NCI-H460 (cell line): Measurements from ENCODE around the gene CAMK2G. TPM values are rescaled to one million over a fixed set of nuclear protein-coding genes. Genes with fewer than 3 reads are reported as not detected.
"Not testable (repeated sequence)": the region's sequence is repeated elsewhere in the genome, so short reads cannot be mapped to it uniquely, and the experiment has no call there.

Experiments used
- DNase-seq: peaks from one replicate; pipeline ENCODE4 v3.0.0-alpha.2; 2016; ENCODE audit warnings: low read depth; ENCODE audit errors: extremely low read depth
- total RNA-seq: library from RNA; depleted of rRNA; stranded (reverse); fragments of >200 nt; shearing (Covaris generic); gene quantifications from 2 replicates; pipeline ENCODE4 v1.2.3, GENCODE V29; 2014

Gene CAMK2G
- total RNA-seq, 1 experiment from 2014 or later = 16.7 TPM

DNA sequence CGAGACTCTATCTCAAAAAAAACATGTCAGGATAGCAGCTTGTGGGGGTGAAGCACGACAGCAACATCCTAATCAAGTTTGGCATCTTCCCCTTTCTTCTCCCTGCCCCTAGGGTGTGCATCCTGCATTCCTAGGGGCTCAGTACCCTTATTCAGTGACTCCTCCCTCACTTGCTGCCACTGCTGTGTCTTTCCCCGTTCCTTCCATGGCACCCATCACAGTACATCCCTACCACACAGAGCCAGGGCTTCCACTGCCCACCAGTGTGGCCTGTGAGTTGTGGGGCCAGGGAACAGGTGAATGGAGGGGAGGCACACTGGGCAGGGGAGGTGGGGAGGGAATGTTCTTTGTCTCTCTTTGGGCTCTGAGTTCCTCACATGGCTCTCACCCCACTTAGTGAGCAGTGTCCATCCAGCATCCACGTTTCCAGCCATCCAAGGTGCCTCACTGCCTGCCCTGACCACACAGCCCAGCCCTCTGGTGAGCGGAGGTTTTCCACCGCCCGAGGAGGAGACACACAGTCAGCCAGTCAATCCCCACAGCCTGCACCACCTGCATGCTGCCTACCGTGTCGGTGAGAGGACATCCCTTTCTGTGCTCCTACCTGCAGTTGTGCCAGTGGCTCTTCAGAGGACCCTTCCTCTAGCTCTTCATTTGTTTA is 74.3 kb downstream of the CAMK2G start:
- DNase-seq = no peak

- DNase-seq = no peak
These were observed 75.3 kb downstream of the CAMK2G start for GRCh38 chr10:73798927-73799560.

DNA sequence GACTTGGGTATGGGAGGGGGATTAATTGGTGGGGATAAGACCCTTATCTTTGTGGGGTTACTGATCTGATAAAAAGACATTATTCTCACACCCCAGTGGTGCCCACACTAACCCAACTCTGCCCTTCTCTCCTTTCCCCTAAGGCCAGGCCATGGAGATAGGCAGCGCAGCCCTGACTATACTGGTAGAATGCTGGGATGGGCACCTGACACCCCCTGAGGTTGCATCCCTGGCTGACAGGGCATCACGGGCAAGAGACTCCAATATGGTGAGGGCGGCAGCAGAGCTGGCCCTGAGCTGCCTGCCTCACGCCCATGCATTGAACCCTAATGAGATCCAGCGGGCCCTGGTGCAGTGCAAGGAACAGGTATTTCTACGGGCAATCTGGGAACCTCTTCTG is 76.3 kb downstream of the CAMK2G start:
- no peak for DNase-seq

GRCh38 chr10:73797324-73798025 is 76.9 kb downstream of the CAMK2G start:
- no peak for DNase-seq

DNA sequence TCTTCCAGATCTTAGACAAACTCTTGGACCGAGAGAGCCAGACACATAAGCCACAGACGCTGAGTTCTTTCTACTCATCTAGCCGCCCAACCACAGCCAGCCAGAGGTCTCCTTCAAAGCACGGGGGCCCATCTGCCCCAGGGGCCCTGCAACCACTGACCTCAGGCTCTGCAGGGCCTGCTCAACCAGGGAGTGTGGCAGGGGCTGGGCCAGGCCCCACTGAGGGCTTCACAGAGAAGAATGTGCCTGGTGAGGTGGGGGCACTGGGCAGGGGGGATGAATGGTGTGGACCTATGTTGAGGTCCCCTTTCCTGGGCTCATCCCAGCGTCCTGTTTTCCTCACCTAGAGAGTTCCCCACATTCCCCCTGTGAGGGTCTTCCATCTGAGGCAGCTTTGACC is 77.6 kb downstream of the CAMK2G start:
- DNase-seq = no peak

- not testable (repeated sequence) for DNase-seq
These were observed 78.3 kb downstream of the CAMK2G start for GRCh38 chr10:73796035-73796434.

- not testable (repeated sequence) for DNase-seq
These were observed 78.9 kb downstream of the CAMK2G start for GRCh38 chr10:73795491-73795890.

DNA sequence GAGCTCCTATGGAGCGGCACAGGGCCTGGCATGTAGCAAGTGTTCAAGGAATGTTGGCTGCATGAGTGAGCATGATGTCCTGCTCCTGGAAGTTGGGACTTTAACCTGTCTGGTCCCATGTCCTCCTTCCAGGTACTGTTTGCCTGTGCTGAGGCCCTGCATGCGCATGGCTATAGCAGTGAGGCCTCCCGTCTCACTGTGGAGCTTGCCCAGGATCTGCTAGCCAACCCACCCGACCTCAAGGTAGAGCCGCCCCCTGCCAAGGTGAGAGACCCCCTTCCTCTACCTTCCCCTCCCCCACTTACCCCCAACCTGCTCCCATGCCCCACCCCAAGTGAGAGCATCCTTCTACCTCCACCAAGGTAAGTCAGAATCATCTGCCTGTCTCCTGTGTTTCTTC is 80.9 kb downstream of the CAMK2G start:
- DNase-seq = no peak

GRCh38 chr10:73791871-73792400 is 82.4 kb downstream of the CAMK2G start:
- no peak for DNase-seq

GRCh38 chr10:73790886-73791625 is 83.3 kb downstream of the CAMK2G start:
- DNase-seq = no peak

DNA sequence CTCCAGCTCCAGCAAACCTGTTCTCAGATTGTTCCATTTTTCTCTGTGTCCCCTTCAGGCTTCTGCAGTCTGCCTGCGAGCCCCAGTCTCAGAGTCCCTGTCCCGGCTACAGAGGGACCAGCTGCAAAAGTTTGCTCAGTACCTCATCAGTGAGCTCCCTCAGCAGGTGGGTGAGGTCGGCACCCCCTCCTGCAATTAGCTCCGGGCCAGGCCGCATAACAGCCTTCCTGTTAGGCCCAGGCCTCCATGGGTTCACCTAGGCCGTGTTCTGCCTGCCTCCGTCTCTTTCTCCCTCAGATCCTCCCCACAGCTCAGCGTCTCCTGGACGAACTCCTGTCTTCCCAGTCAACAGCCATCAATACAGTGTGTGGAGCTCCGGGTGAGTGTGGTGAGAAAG is 84.7 kb downstream of the CAMK2G start:
- no peak for DNase-seq

GRCh38 chr10:73788864-73789658 is 85.3 kb downstream of the CAMK2G start:
- DNase-seq = no peak

DNA sequence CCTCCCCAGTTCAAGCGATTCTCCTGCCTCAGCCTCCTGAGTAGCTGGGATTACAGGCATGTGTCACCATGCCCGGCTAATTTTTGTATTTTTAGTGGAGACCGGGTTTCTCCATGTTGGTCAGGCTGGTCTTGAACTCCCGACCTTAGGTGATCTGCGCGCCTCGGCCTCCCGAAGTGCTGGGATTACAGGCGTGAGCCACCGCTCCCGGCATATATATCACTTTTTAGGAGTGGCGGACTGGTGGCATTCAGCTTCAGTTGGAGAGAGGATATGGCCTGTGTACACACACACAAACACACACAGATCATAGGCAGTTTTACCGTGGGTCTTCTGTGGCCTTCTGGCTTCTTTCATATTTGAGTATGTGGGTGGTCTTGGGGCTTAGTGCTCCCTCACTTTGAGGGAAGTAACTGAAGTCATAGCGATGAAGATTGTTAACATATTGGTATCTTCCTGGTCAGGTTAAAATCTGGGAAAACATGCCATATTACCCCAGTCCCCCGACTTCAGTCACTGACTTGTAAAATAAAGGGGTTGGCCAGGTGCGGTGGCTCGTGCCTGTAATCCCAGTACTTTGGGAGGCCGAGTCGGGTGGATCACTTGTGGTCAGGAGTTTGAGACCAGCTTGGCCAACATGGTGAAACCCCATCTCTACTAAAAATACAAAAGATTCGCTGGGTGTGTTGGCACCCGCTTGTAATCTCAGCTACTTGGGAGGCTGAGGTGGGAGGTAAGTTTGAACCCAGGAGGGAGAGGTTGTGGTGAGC is 87.1 kb downstream of the CAMK2G start:
- not testable (repeated sequence) for DNase-seq

GRCh38 chr10:73786512-73786885 is 87.9 kb downstream of the CAMK2G start:
- DNase-seq = no peak

- DNase-seq = no peak
These were observed 88.4 kb downstream of the CAMK2G start for GRCh38 chr10:73785721-73786511.

DNA sequence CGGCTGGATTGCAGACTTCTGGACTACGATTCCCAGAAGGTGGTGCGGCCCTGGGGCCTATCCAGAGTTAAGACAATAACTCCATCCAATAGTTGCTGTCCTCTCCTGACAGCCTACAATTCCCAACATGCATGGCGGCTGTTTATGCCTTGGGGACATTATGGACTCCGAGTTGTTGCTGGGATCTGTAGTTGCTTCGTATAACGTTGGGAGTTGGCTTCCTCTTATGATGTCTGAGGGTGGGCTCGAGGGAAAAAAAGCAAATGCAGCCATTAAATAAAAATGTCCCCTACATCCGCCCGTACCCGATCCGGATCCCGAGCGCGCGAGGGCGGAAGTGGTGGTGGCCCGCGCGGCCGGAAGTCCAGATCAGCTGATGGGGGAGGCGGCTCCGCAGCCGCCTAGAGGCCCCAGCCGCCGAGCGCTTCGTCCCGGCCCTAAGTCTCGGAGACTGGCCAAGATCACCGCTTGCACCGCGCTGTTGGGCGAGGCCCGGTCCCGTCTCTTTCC is 89.1 kb downstream of the CAMK2G start, which contains the start of gene ZSWIM8:
Gene ZSWIM8 (plus strand): TSS at position 396 of the 510 bp plus-strand sequence. CDS start 273 bp downstream, outside the sequence.
- DNase-seq = peak; percentile 90

DNA sequence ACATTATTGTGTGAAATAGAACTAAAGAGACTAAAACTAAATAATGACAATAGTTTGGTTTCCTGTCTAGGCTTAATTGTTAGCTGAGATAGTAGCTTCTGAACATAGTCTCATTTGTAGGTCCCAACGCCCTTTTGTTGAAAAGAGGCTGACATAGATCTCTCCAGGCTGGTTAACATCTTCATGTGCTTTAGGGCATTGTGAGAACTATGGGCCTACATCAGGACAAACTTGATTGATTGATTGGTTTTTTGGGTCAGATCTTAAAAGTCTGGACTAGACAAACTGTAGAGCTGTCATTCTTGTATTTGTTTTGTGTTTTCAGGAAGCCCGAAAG is 91.6 kb downstream of the CAMK2G start:
- DNase-seq = no peak
